Cerebellar nuclear complex (tissue), 1 donor: ENCODE measurements around the gene GIMAP8.
"Not testable (repeated sequence)": the region's sequence is repeated elsewhere in the genome, so short reads cannot be mapped to it uniquely, and the experiment has no call there.

Experiments
- DNase-seq, 2 experiments: peaks; one replicate each; lab custom pipeline; 2025; lab: John Stamatoyannopoulos, UW

Gene GIMAP8

GRCh38 chr7:150464962-150465361 lies 14.5 kb downstream of the GIMAP8 start:
- no peak for DNase-seq

GRCh38 chr7:150465414-150465813 lies 15.0 kb downstream of the GIMAP8 start:
- DNase-seq: no peak

GRCh38 chr7:150466477-150466876 lies 16.0 kb downstream of the GIMAP8 start:
- DNase-seq: no peak

GRCh38 chr7:150468241-150468640 lies 17.8 kb downstream of the GIMAP8 start:
- no peak for DNase-seq

- DNase-seq: no peak
Observed at GRCh38 chr7:150471886-150472285, 21.5 kb downstream of the GIMAP8 start.

GRCh38 chr7:150473902-150474301 lies 23.5 kb downstream of the GIMAP8 start:
- DNase-seq: no peak

GRCh38 chr7:150476285-150476684 lies 25.9 kb downstream of the GIMAP8 start:
- no peak for DNase-seq

GRCh38 chr7:150476819-150477631 lies 26.6 kb downstream of the GIMAP8 start:
- no peak for DNase-seq

- no peak for DNase-seq
Observed at GRCh38 chr7:150479023-150479716, 28.7 kb downstream of the GIMAP8 start.

- DNase-seq: no peak
Observed at GRCh38 chr7:150481186-150481920, 30.9 kb downstream of the GIMAP8 start.

GRCh38 chr7:150481922-150482321 lies 31.5 kb downstream of the GIMAP8 start:
- DNase-seq: no peak

- not testable (repeated sequence) for DNase-seq
Observed at GRCh38 chr7:150483514-150483913, 33.1 kb downstream of the GIMAP8 start.

GRCh38 chr7:150484071-150484470 lies 33.6 kb downstream of the GIMAP8 start:
- not testable (repeated sequence) for DNase-seq

- no peak for DNase-seq
Observed at GRCh38 chr7:150487625-150488024, 37.2 kb downstream of the GIMAP8 start.

GRCh38 chr7:150489782-150490181 lies 39.4 kb downstream of the GIMAP8 start:
- DNase-seq: no peak

GRCh38 chr7:150493442-150493841 lies 43.0 kb downstream of the GIMAP8 start:
- not testable (repeated sequence) for DNase-seq

GRCh38 chr7:150502519-150502918 lies 52.1 kb downstream of the GIMAP8 start:
- DNase-seq: no peak

- DNase-seq: no peak
Observed at GRCh38 chr7:150503155-150503554, 52.7 kb downstream of the GIMAP8 start.

GRCh38 chr7:150503581-150503980 lies 53.2 kb downstream of the GIMAP8 start:
- no peak for DNase-seq

GRCh38 chr7:150507947-150508602 lies 57.6 kb downstream of the GIMAP8 start:
- no peak for DNase-seq

GRCh38 chr7:150511048-150511447 lies 60.6 kb downstream of the GIMAP8 start:
- no peak for DNase-seq

- no peak for DNase-seq
Observed at GRCh38 chr7:150513758-150514157, 63.3 kb downstream of the GIMAP8 start.
